HPDE6-E6E7 (cell line): ENCODE measurements around the gene RAB8B.

Source experiments
- DNase-seq: peaks from one replicate; pipeline ENCODE4 v3.0.0; 2011; ENCODE audit warnings: missing footprints; ENCODE audit errors: extremely low spot score

Gene RAB8B

GRCh38 chr15:63274427-63274826 is 85.0 kb downstream of the RAB8B start:
- DNase-seq, result no peak

- DNase-seq, result no peak
These were observed 87.1 kb downstream of the RAB8B start for GRCh38 chr15:63276342-63277037.

GRCh38 chr15:63277038-63277892 is 87.9 kb downstream of the RAB8B start, which contains the start of gene APH1B:
Gene APH1B, plus strand, starts transcription at chr15:63277605. Its CDS starts 19 bp downstream, at chr15:63277624.
- DNase-seq, result peak; percentile 38

- DNase-seq, result no peak
These were observed 88.6 kb downstream of the RAB8B start for GRCh38 chr15:63277893-63278456.

GRCh38 chr15:63283126-63283525 is 93.7 kb downstream of the RAB8B start:
- no peak for DNase-seq

- no peak for DNase-seq
These were observed 94.9 kb downstream of the RAB8B start for GRCh38 chr15:63284335-63284734.

- no peak for DNase-seq
These were observed 97.7 kb downstream of the RAB8B start for GRCh38 chr15:63287109-63287508.

- DNase-seq, result no peak
These were observed 98.9 kb downstream of the RAB8B start for GRCh38 chr15:63288342-63288741.

- peak; percentile 63 for DNase-seq
These were observed 99.5 kb downstream of the RAB8B start for GRCh38 chr15:63288778-63289378.

- no peak for DNase-seq
These were observed 102.1 kb downstream of the RAB8B start for GRCh38 chr15:63291507-63291906.

GRCh38 chr15:63292241-63292640 is 102.8 kb downstream of the RAB8B start:
- no peak for DNase-seq

GRCh38 chr15:63292771-63293170 is 103.4 kb downstream of the RAB8B start:
- DNase-seq, result no peak

GRCh38 chr15:63294359-63294758 is 105.0 kb downstream of the RAB8B start:
- no peak for DNase-seq

GRCh38 chr15:63295341-63295740 is 105.9 kb downstream of the RAB8B start:
- no peak for DNase-seq

GRCh38 chr15:63296195-63296594 is 106.8 kb downstream of the RAB8B start:
- DNase-seq, result no peak

GRCh38 chr15:63299943-63300575 is 110.7 kb downstream of the RAB8B start:
- no peak for DNase-seq

- DNase-seq, result no peak
These were observed 111.7 kb downstream of the RAB8B start for GRCh38 chr15:63301088-63301487.

GRCh38 chr15:63305260-63305659 is 115.9 kb downstream of the RAB8B start:
- no peak for DNase-seq

- no peak for DNase-seq
These were observed 117.2 kb downstream of the RAB8B start for GRCh38 chr15:63306492-63307073.

GRCh38 chr15:63308491-63308890 is 119.1 kb downstream of the RAB8B start:
- no peak for DNase-seq

- no peak for DNase-seq
These were observed 119.5 kb downstream of the RAB8B start for GRCh38 chr15:63308947-63309346.
